ENCODE results near the gene DNM3.

Gene DNM3

GRCh38 chr1:172390301-172390682 is 549.0 kb downstream of the DNM3 start:
- no peak for DNase-seq (ENCODE audit: low read depth, low spot score)

GRCh38 chr1:172390683-172391551 is 549.6 kb downstream of the DNM3 start:
- no peak for DNase-seq (ENCODE audit: low read depth, low spot score)

GRCh38 chr1:172391976-172392375 is 550.7 kb downstream of the DNM3 start:
- DNase-seq (ENCODE audit: low read depth, low spot score): no peak

GRCh38 chr1:172393354-172393753 is 552.1 kb downstream of the DNM3 start:
- DNase-seq (ENCODE audit: low read depth, low spot score): no peak

- DNase-seq (ENCODE audit: low read depth, low spot score): no peak
These were observed 552.9 kb downstream of the DNM3 start for GRCh38 chr1:172394141-172394751.

- DNase-seq (ENCODE audit: low read depth, low spot score): no peak
These were observed 553.5 kb downstream of the DNM3 start for GRCh38 chr1:172394811-172395210.

GRCh38 chr1:172395576-172395975 is 554.3 kb downstream of the DNM3 start:
- DNase-seq (ENCODE audit: low read depth, low spot score): no peak

- DNase-seq (ENCODE audit: low read depth, low spot score): no peak
These were observed 555.9 kb downstream of the DNM3 start for GRCh38 chr1:172397221-172397620.

- no peak for DNase-seq (ENCODE audit: low read depth, low spot score)
These were observed 556.3 kb downstream of the DNM3 start for GRCh38 chr1:172397633-172398032.

GRCh38 chr1:172398193-172398592 is 556.9 kb downstream of the DNM3 start:
- DNase-seq (ENCODE audit: low read depth, low spot score): no peak

- no peak for DNase-seq (ENCODE audit: low read depth, low spot score)
These were observed 557.9 kb downstream of the DNM3 start for GRCh38 chr1:172398970-172399755.

GRCh38 chr1:172399756-172400721 is 558.7 kb downstream of the DNM3 start:
- DNase-seq (ENCODE audit: low read depth, low spot score): no peak

- DNase-seq (ENCODE audit: low read depth, low spot score): no peak
These were observed 559.4 kb downstream of the DNM3 start for GRCh38 chr1:172400722-172401105.

GRCh38 chr1:172401477-172401876 is 560.2 kb downstream of the DNM3 start:
- no peak for DNase-seq (ENCODE audit: low read depth, low spot score)

GRCh38 chr1:172401892-172402291 is 560.6 kb downstream of the DNM3 start:
- no peak for DNase-seq (ENCODE audit: low read depth, low spot score)

GRCh38 chr1:172402878-172403569 is 561.7 kb downstream of the DNM3 start:
- no peak for DNase-seq (ENCODE audit: low read depth, low spot score)

- DNase-seq (ENCODE audit: low read depth, low spot score): no peak
These were observed 562.8 kb downstream of the DNM3 start for GRCh38 chr1:172404121-172404520.

GRCh38 chr1:172405912-172406311 is 564.6 kb downstream of the DNM3 start:
- DNase-seq (ENCODE audit: low read depth, low spot score): no peak

GRCh38 chr1:172406968-172407367 is 565.7 kb downstream of the DNM3 start:
- no peak for DNase-seq (ENCODE audit: low read depth, low spot score)

GRCh38 chr1:172408958-172409357 is 567.7 kb downstream of the DNM3 start:
- DNase-seq (ENCODE audit: low read depth, low spot score): no peak

GRCh38 chr1:172410027-172410426 is 568.7 kb downstream of the DNM3 start:
- DNase-seq (ENCODE audit: low read depth, low spot score): no peak

Measured in iPS DF 19.7 (cell line).